Ishikawa (cell line): ENCODE results near the gene TACC2.

ENCODE experiments used
- CEBPB ChIP-seq: IDR thresholded peaks from 2 replicates; pipeline ENCODE4 v1.6.1; 2012
- CREB1 ChIP-seq: IDR thresholded peaks from 2 replicates; pipeline ENCODE4 v1.6.1; 2012; ENCODE audit warnings: low read depth
- EGR1 ChIP-seq: IDR thresholded peaks from 2 replicates; pipeline ENCODE4 v1.6.1; 2012
- EP300 ChIP-seq: IDR thresholded peaks from 2 replicates; pipeline ENCODE4 v1.6.1; 2012; ENCODE audit warnings: borderline replicate concordance
- FOXM1 ChIP-seq: IDR thresholded peaks from 2 replicates; pipeline ENCODE4 v1.6.1; 2012; ENCODE audit warnings: low read depth, borderline replicate concordance
- MAX ChIP-seq: IDR thresholded peaks from 2 replicates; pipeline ENCODE4 v1.6.1; 2012
- NFIC ChIP-seq: IDR thresholded peaks from 2 replicates; pipeline ENCODE4 v1.6.1; 2012
- RAD21 ChIP-seq: IDR thresholded peaks from 2 replicates; pipeline ENCODE4 v1.6.1; 2012; ENCODE audit warnings: low read depth
- TAF1 ChIP-seq: IDR thresholded peaks from 2 replicates; pipeline ENCODE4 v1.6.1; 2012; ENCODE audit warnings: low read depth, mild to moderate bottlenecking
- TCF12 ChIP-seq: IDR thresholded peaks from 2 replicates; pipeline ENCODE4 v1.6.1; 2012; ENCODE audit warnings: low read depth
- TEAD4 ChIP-seq: IDR thresholded peaks from 2 replicates; pipeline ENCODE4 v1.6.1; 2012
- YY1 ChIP-seq: IDR thresholded peaks from 2 replicates; pipeline ENCODE4 v1.6.1; 2012; ENCODE audit warnings: low read depth
- ZBTB7A ChIP-seq: IDR thresholded peaks from 2 replicates; pipeline ENCODE4 v1.6.1; 2012; ENCODE audit warnings: low read depth
- TF ChIP-seq, protein P1 (sequence below): IDR thresholded peaks from 2 replicates; pipeline ENCODE4 v1.6.1; 2012; ENCODE audit warnings: low read depth, mild to moderate bottlenecking
- TF ChIP-seq, protein P2 (sequence below): IDR thresholded peaks from 2 replicates; pipeline ENCODE4 v1.6.1; 2012

The TACC2 gene

DNA sequence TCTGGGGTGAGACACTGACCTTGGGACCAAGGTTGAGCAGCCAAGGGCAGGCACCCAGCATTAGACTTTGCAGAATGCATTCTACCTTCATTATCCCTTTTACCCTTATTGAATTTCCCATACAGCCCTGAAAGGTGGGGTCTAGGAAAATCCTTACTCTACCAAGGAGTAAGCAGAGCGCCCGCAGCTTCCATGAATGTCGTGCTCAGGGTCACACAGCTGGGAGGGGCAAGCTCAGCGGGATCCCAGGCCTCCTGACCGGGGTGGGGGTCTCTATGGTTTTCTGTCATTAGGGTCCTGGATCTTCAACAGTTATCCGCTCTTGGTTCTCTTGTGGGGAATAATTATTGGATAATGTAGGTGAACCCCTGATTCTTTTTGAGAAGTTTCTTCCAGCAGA lies 251.4 kb downstream of the TACC2 start:
- TF ChIP-seq TCF12 (no peak), TAF1 (no peak), FOXM1 (no peak), EP300 (no peak), RAD21 (no peak), CREB1 (no peak), MAX (no peak), TEAD4 (no peak), ZBTB7A (no peak)
- TF ChIP-seq, protein P1, sequence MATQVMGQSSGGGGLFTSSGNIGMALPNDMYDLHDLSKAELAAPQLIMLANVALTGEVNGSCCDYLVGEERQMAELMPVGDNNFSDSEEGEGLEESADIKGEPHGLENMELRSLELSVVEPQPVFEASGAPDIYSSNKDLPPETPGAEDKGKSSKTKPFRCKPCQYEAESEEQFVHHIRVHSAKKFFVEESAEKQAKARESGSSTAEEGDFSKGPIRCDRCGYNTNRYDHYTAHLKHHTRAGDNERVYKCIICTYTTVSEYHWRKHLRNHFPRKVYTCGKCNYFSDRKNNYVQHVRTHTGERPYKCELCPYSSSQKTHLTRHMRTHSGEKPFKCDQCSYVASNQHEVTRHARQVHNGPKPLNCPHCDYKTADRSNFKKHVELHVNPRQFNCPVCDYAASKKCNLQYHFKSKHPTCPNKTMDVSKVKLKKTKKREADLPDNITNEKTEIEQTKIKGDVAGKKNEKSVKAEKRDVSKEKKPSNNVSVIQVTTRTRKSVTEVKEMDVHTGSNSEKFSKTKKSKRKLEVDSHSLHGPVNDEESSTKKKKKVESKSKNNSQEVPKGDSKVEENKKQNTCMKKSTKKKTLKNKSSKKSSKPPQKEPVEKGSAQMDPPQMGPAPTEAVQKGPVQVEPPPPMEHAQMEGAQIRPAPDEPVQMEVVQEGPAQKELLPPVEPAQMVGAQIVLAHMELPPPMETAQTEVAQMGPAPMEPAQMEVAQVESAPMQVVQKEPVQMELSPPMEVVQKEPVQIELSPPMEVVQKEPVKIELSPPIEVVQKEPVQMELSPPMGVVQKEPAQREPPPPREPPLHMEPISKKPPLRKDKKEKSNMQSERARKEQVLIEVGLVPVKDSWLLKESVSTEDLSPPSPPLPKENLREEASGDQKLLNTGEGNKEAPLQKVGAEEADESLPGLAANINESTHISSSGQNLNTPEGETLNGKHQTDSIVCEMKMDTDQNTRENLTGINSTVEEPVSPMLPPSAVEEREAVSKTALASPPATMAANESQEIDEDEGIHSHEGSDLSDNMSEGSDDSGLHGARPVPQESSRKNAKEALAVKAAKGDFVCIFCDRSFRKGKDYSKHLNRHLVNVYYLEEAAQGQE = no peak

DNA sequence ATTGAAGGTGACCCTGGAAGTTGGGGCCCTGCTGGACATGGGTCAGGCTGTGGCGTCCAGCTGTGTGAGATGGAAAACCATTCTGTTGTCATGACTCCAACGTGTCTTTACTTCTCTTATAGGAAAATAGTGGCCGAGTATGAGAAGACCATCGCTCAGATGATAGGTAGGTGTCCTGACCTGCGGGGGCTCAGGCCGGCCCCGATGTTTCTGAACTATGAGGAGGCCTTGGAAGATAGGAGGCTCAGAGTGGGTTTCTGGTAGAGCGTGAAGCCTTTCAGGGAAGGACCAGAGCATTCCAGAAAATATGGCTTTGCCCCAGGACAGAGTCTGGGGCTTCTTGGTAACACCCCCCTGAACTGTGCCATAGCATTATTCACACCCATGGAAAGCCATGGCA lies 252.9 kb downstream of the TACC2 start:
- TF ChIP-seq NFIC = no peak
- TF ChIP-seq, protein P1 = no peak

GRCh38 chr10:122243550-122243949 lies 254.6 kb downstream of the TACC2 start:
- no peak for TF ChIP-seq NFIC
- TF ChIP-seq, protein P2, sequence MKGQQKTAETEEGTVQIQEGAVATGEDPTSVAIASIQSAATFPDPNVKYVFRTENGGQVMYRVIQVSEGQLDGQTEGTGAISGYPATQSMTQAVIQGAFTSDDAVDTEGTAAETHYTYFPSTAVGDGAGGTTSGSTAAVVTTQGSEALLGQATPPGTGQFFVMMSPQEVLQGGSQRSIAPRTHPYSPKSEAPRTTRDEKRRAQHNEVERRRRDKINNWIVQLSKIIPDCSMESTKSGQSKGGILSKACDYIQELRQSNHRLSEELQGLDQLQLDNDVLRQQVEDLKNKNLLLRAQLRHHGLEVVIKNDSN = no peak
- no peak for TF ChIP-seq TCF12
- TF ChIP-seq, protein P1 = no peak
- no peak for TF ChIP-seq CREB1
- no peak for TF ChIP-seq CEBPB
- no peak for TF ChIP-seq MAX
- no peak for TF ChIP-seq FOXM1
- TF ChIP-seq YY1 = no peak
- TF ChIP-seq ZBTB7A = no peak
- no peak for TF ChIP-seq TEAD4
- no peak for TF ChIP-seq EP300
- no peak for TF ChIP-seq RAD21
- TF ChIP-seq TAF1 = no peak
- TF ChIP-seq EGR1 = no peak

DNA sequence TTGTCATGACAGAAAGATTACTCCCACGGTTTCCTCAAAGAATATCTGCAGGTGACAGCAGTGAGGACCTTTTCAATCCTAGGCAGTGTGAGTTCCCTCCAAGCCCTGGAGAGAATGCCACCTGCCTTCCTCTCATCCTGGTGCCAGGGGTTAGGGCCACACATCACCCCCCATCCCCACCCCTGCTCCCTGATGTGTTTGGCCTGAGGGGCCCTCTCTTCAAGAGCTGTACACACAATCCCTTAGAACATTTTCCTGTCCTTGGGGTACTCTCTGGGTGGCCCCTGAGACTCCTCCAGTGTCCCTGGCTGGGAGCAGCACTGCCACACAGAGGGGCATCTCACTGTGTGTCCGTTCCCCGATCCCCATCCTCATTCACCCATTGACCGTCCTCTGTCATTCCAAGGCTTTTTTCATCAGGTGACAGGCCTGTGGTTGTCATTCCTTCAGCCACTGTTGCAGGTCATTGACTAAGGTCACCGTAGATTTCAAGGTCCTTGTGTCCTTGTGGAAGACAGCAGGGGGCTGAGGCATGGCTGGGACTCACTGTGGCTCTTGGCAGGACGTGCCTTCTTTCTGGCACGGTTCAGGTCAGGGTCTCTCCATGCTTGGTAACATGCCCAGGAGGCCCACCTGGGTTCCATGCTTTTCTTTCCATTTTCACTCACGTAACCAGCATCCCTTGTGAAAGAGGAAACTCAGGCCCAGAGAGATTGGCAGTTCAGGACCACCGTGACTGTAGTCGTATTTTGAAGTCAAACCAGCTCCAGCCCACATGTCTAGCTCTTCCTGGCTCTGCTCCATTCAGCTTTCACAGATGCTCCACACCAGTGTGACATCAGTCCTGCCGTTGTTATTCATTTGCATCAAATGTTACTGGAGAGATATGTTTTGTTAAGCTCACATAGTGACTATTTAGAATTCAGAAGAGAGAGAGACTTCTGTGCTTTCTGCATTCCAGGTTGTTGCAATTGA lies 255.3 kb downstream of the TACC2 start:
- no peak for TF ChIP-seq CEBPB
- TF ChIP-seq NFIC = no peak
- no peak for TF ChIP-seq TCF12
- no peak for TF ChIP-seq RAD21
- no peak for TF ChIP-seq EGR1
- TF ChIP-seq TAF1 = no peak
- TF ChIP-seq, protein P1 = no peak
- TF ChIP-seq MAX = no peak
- no peak for TF ChIP-seq TEAD4
- no peak for TF ChIP-seq ZBTB7A
- TF ChIP-seq YY1 = no peak
- no peak for TF ChIP-seq CREB1
- no peak for TF ChIP-seq EP300
- TF ChIP-seq, protein P2 = no peak
